ENCODE measurements around the gene LY9. TPM values are rescaled to one million over a fixed set of nuclear protein-coding genes. Genes with fewer than 3 reads are reported as not detected.

The LY9 gene
- total RNA-seq, 4 donors from 2014 or later: 0.23 to 1.6 (median 0.84) TPM

DNA sequence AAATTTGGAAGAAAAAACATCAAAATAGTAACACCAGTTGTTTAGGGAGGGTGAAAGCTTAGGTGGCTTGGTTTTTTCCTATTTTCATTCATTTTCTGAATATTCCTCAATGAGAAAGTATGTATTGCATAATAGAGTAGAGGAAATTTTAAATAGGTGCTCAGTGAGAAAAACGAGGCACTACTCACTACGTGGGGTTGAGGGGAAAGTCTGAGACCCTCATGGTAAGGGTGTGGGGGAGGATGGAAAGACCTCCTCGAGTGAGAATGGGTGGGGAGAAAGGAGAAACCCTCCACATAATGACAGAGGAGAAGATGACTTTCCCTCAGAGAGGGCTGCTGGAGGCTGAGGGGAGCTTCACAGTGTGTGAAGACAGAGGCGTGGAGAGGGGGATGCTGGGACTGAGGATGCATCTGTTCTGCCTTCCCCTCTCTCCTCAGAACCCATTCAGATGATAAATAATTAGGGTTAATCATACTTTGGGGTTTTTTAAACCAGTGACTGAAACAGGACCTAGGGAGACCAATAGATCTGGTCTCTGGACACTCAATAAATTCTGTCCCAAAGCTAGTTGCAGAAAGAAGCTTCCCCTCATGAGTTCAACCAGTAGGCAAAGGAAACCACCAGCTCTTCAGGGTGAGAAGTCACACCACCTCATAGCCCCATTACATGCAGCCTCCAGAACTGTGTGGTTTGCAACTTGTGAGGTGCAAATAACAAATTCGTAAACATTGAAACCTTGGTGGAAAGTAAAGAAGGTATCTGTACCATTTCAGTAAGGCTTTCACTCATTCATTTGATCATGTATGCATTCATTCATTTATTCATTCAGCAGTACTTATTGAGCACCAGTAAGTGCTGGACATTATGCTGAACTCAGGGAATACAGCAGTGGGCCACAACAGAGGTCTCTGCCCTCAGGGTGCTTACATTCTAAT lies 39.8 kb upstream of the LY9 start:
- 70 to 72% methylated on average over 5 of the region's 5 CpGs for WGBS, 2 donors
- DNase-seq (ENCODE audit: low spot score in 2 of 2): no peak
- no peak overlapping the region for H3K4me3 ChIP-seq (ENCODE audit: low read depth, poor library complexity, severe bottlenecking)
- intact Hi-C loops (cut with DNase I; ENCODE audit: low total_unique reads): no loop called here
- TF ChIP-seq, protein P1, sequence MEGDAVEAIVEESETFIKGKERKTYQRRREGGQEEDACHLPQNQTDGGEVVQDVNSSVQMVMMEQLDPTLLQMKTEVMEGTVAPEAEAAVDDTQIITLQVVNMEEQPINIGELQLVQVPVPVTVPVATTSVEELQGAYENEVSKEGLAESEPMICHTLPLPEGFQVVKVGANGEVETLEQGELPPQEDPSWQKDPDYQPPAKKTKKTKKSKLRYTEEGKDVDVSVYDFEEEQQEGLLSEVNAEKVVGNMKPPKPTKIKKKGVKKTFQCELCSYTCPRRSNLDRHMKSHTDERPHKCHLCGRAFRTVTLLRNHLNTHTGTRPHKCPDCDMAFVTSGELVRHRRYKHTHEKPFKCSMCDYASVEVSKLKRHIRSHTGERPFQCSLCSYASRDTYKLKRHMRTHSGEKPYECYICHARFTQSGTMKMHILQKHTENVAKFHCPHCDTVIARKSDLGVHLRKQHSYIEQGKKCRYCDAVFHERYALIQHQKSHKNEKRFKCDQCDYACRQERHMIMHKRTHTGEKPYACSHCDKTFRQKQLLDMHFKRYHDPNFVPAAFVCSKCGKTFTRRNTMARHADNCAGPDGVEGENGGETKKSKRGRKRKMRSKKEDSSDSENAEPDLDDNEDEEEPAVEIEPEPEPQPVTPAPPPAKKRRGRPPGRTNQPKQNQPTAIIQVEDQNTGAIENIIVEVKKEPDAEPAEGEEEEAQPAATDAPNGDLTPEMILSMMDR (IDR thresholded peaks at IDR 0.05): no peak
- no peak for TF ChIP-seq POLR2A (IDR thresholded peaks at IDR 0.05)

DNA sequence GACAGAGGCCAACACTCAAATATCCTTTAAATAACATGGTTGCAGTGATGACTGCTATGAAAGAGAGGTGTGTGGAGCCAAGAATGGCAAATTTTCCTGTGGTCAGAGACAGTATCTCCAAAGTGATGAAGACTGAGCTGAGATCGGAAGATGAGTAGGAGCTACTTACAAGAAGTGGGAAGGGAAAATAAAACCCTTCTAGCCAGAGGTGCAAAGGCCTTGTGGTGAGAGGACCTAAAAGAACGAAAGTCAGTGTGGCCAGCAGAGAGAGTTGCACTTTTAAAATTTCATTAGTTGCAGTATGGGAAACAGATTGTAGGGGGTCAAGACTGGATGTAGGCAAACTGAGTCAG lies 39.1 kb upstream of the LY9 start:
- no peak for TF ChIP-seq POLR2A (IDR thresholded peaks at IDR 0.05)
- TF ChIP-seq, protein P1 (IDR thresholded peaks at IDR 0.05): no peak
- intact Hi-C loops (cut with DNase I; ENCODE audit: low total_unique reads): no loop called here
- DNase-seq (ENCODE audit: low spot score in 2 of 2): no peak
- H3K4me3 ChIP-seq (ENCODE audit: low read depth, poor library complexity, severe bottlenecking): no peak overlapping the region
- WGBS, 2 donors: 93 to 95% methylated on average over 2 of the region's 2 CpGs

DNA sequence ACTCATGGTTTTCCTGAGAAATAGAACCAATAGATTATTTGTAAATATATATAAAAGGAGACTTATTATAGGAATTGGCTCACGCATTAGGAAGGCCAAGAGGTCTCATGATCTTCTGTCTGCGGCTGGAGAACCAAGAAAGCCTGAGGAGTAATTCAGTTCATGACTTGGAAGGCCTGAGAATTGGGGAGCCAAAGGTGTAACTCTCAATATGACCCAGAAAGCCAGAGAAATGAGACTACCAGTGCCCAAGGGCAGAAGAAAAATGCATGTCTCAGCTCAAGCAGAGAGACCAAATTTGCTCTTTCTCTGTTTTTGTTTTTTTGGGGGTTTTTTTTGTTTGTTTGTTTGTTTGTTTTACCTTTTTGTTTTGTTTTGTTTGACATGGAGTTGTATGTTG lies 37.5 kb upstream of the LY9 start:
- 88 to 94% methylated on average over 2 of the region's 2 CpGs for WGBS, 2 donors
- no peak for TF ChIP-seq POLR2A (IDR thresholded peaks at IDR 0.05)

DNA sequence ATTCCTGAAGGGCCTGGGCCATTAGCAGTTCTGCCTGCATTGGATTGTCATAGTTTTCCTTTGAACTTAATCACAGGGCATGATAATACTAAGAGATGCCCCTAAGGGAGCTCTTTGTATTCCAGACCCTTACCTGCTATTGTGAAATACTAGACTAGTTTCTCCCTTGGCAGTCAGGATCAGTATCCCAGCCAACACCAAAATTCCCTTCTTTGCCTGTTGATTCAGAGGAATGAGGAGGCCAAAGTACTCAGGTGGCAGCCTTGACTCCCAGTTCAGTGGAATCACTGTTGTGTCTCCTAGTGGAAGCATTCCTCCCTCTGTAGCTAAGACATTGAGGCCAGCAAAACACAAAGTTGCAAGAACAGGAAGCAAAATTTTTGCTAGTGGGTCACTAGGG lies 36.2 kb upstream of the LY9 start:
- no peak overlapping the region for H3K4me3 ChIP-seq (ENCODE audit: low read depth, poor library complexity, severe bottlenecking)
- DNase-seq (ENCODE audit: low spot score in 2 of 2): no peak
- intact Hi-C loops (cut with DNase I; ENCODE audit: low total_unique reads): no loop called here
- TF ChIP-seq, protein P1 (IDR thresholded peaks at IDR 0.05): no peak
- no peak for TF ChIP-seq POLR2A (IDR thresholded peaks at IDR 0.05)

More for the DNA sequence above, 37.5 kb upstream of the LY9 start:
- no peak for DNase-seq (ENCODE audit: low spot score in 2 of 2)
- no peak overlapping the region for H3K4me3 ChIP-seq (ENCODE audit: low read depth, poor library complexity, severe bottlenecking)
- intact Hi-C loops (cut with DNase I; ENCODE audit: low total_unique reads): no loop called here

DNA sequence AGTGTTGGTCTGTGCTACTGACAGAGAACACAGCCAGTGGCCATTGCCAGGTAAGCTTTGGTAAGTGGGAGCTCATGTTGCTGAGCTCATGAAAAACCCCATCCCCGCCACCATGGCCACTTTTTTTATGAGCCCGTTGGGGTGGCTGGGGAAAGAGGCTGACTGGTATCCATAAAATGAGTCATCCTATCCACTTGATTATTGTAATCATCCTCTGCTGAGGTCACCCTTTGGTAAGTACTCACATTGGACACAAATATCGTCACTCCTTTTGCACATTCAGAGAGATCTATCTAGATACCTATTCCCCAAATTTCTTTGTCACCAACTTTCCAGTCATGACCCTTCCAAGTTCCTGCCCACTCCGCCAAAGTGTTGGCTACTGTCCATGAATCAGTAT lies 34.9 kb upstream of the LY9 start:
- intact Hi-C loops (cut with DNase I; ENCODE audit: low total_unique reads): no loop called here
- no peak for DNase-seq (ENCODE audit: low spot score in 2 of 2)

DNA sequence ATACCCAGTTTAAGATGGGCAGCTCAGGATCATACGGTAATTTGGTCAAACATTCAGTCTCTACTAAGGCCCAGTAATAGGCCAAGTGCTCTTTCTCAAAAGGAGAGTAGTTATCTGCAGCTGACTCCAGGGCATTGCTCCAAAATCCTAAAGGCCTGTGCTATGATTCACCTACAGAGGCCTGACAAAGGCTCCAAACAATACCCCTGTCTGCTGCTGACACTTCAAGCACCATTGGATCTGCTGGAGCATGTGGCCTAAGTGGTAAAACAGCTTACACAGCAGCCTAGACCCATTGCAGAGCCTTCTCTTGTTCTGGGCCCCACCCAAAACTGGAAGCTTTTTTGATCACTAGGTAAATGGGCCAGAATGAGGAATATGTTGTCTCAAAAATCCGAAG lies 34.1 kb upstream of the LY9 start:
- 64 to 68% methylated on average over 2 of the region's 2 CpGs for WGBS, 2 donors
- intact Hi-C loops (cut with DNase I; ENCODE audit: low total_unique reads): no loop called here
- no peak for DNase-seq (ENCODE audit: low spot score in 2 of 2)
- no peak overlapping the region for H3K4me3 ChIP-seq (ENCODE audit: low read depth, poor library complexity, severe bottlenecking)
- TF ChIP-seq, protein P1 (IDR thresholded peaks at IDR 0.05): no peak
- no peak for TF ChIP-seq POLR2A (IDR thresholded peaks at IDR 0.05)

More for the DNA sequence above, 34.9 kb upstream of the LY9 start:
- H3K4me3 ChIP-seq (ENCODE audit: low read depth, poor library complexity, severe bottlenecking): no peak overlapping the region
- WGBS, 2 donors: 70 to 77% methylated on average over 4 of the region's 4 CpGs
- TF ChIP-seq, protein P1 (IDR thresholded peaks at IDR 0.05): no peak
- no peak for TF ChIP-seq POLR2A (IDR thresholded peaks at IDR 0.05)

Measured in lower leg skin (tissue), 4 donors.